Stimulated activated CD8-positive, alpha-beta memory T cell treated with anti-CD3 and anti-CD28 coated beads, Interleukin-4, amount 100 ng/mL, for 4 hours (primary cell): Measurements from ENCODE around the gene DNAJC6.
A peak's percentile ranks its signal among the peaks of the same experiment; 100 is the strongest.

Experiments
- DNase-seq, 2 donors: peaks; one replicate each; pipeline ENCODE4 v3.0.0-alpha.2; 2020; ENCODE audit warnings: low read depth in 2 of 2, low spot score in 1 of 2

The DNAJC6 gene

GRCh38 chr1:65399003-65399402 is 89.7 kb downstream of the DNAJC6 start:
- no peak for DNase-seq

- DNase-seq = no peak
These were observed 92.3 kb downstream of the DNAJC6 start for GRCh38 chr1:65401612-65402011.

GRCh38 chr1:65404941-65405340 is 95.6 kb downstream of the DNAJC6 start:
- DNase-seq = no peak

- DNase-seq = no peak
These were observed 98.5 kb downstream of the DNAJC6 start for GRCh38 chr1:65407877-65408276.

GRCh38 chr1:65409314-65409713 is 100.0 kb downstream of the DNAJC6 start:
- DNase-seq = no peak

GRCh38 chr1:65409816-65410326 is 100.5 kb downstream of the DNAJC6 start:
- DNase-seq = no peak

GRCh38 chr1:65412256-65412983 is 103.1 kb downstream of the DNAJC6 start:
- DNase-seq = no peak

- no peak for DNase-seq
These were observed 103.6 kb downstream of the DNAJC6 start for GRCh38 chr1:65412984-65413375.

- no peak for DNase-seq
These were observed 105.2 kb downstream of the DNAJC6 start for GRCh38 chr1:65414538-65414937.

- no peak for DNase-seq
These were observed 107.4 kb downstream of the DNAJC6 start for GRCh38 chr1:65416767-65417166.

- no peak for DNase-seq
These were observed 108.4 kb downstream of the DNAJC6 start for GRCh38 chr1:65417729-65418128.

- no peak for DNase-seq
These were observed 109.3 kb downstream of the DNAJC6 start for GRCh38 chr1:65418522-65419185.

GRCh38 chr1:65419681-65420589 is 110.6 kb downstream of the DNAJC6 start:
- peak; percentile 97 to 98 for DNase-seq

- peak in 1 of 2 donors; percentile 4 for DNase-seq
These were observed 111.4 kb downstream of the DNAJC6 start, which contains the start of the genes LEPR and LEPROT for GRCh38 chr1:65420590-65421350. Gene LEPR, plus strand, starts transcription at chr1:65420668. Its CDS starts 144,898 bp downstream, at chr1:65565566. Gene LEPROT, plus strand, starts transcription at chr1:65420668. Its CDS starts 57 bp downstream, at chr1:65420725.

- DNase-seq = no peak
These were observed 112.1 kb downstream of the DNAJC6 start for GRCh38 chr1:65421351-65422025.

GRCh38 chr1:65422241-65423203 is 113.2 kb downstream of the DNAJC6 start:
- DNase-seq = no peak

- no peak for DNase-seq
These were observed 114.7 kb downstream of the DNAJC6 start for GRCh38 chr1:65423884-65424572.

- DNase-seq = no peak
These were observed 115.2 kb downstream of the DNAJC6 start for GRCh38 chr1:65424573-65424889.
